Activated T-cell treated with anti-CD3 and anti-CD28 coated beads for 4 hours (primary cell): ENCODE data around the gene PSMA3.
"Not testable (repeated sequence)": the region's sequence is repeated elsewhere in the genome, so short reads cannot be mapped to it uniquely, and the experiment has no call there.

Source experiments
- DNase-seq: peaks from one replicate; pipeline ENCODE4 v3.0.0-alpha.2; 2020

Gene PSMA3

DNA sequence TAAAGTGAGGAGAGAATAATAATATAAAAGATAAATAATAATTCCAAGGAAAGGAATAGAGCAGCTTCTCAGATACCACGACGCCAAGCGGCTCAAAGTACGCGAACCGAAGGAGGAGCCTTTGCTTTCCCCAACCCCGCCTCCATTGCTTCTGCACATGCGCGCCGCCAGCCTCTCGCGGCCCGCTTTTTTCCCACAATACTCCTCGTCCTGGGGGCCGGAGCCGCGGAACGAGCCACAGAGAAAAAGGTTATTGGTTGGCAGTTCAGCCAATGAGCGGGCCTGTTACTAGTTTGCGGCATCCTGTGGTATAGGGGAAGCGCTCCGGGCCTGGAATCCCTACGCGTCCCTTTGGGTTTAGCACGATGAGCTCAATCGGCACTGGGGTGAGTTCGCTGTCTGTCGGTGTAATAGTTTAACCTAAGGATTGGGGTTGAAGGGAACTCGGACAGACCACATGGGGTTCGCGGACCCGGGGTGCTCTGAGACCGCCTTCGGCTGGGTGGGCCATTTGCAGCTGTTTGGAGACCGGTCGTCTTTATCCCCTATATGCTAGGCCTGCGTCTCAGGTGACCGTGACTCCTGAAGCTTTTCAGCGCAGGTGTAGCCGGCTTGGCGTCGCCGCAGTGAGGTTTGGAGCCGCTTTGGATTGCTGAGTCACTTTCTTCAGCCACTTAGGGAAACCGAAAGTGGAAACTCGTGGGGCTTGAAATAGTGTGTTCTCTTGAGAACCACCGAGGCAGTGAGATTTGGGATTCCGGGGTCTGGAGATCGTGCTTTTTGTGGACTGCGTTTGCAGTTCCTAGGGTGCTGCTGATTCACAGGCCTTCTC, at the start of gene PSMA3:
TSS of gene PSMA3 (plus strand) at position 288 of the 832 bp plus-strand sequence. CDS start at position 366, 78 bp downstream.
- DNase-seq = peak; percentile 96

DNA sequence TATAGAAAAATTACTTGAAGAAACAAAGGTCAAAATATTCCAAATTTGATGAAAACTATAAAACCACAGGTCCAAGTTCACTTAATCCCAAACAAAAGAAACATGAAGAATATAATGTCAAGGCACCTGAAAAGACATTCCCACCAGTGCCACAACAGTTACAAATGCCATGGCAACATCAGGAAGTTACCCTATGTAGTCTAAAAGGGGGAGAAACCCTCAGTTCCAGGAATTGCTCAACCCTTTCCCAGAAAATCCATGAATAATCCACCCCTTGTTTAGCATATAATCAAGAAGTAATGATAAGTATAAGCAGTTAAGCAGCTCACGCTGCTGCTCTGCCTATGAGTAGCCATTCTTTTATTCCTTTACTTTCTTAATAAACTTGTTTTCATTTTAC, 48.4 kb upstream of the PSMA3 start:
- DNase-seq = no peak

DNA sequence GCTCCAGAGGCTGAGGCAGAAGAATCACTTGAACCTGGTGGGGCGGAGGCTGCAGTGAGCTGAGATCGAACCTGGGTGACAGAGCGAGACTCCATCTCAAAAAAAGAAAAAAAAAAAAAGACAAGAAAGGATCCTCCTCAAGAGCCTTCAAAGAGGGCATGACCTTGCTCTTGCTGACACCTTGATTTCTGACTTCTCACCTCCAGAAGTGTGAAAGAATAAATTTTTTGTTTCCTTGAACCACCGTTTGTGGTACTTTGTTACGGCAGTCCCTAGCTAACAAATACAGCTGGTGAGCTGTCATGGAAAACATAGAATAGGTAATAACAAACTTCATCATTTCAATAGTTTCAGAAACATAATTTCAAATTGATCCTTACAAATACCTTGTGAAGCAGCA, 46.6 kb upstream of the PSMA3 start:
- no peak for DNase-seq

DNA sequence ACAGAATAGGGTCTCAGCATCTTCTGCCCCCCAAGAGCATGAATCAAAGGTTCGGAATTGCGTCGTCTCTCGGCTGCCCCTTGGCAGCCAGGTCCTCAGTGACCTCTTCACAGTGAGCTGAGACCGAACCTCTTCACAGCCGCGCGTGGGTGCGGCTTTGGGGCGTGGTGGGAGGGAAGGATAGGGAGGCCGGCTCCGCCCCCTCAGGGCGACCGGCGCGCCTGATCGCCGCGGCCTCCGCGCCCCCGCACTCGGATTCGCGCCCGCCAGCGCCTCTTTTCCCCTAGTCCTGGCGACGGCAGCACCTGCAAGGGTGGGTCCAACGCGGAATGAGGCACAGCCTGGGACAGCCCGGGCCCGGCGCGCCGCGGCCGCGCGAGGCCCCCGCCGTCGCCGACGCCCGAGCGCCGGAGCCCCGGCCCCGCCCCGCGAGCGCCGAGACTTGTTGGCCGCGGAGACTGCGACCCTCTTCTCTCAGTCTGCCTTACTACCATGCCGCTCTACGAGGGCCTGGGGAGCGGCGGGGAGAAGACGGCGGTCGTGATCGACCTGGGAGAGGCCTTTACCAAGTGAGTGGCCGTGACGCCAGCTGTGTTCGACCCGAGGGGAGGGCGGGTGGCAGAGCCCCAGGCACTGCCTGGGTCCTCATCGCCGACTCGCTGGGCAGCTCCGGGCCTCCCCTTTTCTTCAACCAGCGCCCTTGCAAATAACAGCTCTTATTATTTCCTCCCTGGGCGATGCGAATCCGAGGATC, 44.7 kb upstream of the PSMA3 start, which contains the start of gene ACTR10:
TSS of gene ACTR10 (plus strand) at position 424 of the 754 bp plus-strand sequence. CDS start at position 493, 69 bp downstream.
- peak; percentile 84 for DNase-seq

DNA sequence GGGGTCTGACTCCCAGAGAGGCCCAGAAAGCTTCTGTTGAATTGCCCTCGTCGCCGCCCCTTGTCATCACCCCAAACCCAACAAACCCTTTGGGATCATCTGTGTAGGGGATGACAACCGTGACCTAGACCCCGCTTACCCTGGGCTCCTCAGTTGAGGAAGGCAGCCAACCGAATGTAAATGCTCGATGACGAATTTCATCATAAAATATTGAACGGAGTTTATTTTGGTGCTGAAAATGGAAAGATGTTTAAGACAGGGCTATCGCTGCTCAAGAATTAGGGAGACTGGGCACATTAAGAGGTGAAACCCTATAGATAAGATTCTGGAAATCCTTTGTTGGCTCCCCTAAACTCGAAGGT, 44.2 kb upstream of the PSMA3 start:
- DNase-seq = no peak

DNA sequence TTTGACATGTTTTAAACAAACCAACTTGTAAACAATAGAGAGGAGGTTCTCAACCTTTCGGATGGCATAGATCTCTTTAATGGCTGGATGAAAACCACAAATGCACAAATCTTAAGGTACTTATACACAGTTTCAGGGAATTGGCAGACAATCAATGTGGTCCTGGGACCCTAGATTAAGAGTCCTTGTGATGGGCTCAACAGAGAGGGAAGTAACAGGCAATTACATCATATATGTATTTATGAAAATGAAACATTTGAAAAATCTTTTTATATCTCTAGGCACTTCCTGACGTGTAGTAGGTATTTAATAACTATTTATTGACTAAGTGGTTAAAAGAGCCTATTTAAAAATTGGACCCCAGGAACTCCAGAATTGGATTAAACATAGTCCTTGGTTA, 43.8 kb upstream of the PSMA3 start:
- no peak for DNase-seq

DNA sequence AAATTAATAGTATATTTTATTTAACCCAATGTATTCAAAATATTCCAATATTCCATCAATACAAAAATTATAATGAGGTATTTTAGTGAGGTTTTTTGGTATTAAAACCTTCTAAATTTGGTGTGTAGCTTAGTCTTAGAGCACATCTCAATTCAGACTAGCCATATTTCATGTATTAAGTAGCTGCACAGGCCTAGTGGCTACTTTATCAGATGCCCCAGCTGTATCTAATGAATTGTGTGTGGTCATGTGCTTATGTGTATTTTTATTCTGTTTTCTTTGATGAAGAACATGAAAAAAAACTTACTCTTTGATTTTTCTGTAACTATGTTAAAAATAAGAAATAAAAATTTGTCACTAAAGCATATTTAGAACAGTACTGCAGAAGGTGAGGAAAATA, 31.5 kb upstream of the PSMA3 start:
- no peak for DNase-seq

DNA sequence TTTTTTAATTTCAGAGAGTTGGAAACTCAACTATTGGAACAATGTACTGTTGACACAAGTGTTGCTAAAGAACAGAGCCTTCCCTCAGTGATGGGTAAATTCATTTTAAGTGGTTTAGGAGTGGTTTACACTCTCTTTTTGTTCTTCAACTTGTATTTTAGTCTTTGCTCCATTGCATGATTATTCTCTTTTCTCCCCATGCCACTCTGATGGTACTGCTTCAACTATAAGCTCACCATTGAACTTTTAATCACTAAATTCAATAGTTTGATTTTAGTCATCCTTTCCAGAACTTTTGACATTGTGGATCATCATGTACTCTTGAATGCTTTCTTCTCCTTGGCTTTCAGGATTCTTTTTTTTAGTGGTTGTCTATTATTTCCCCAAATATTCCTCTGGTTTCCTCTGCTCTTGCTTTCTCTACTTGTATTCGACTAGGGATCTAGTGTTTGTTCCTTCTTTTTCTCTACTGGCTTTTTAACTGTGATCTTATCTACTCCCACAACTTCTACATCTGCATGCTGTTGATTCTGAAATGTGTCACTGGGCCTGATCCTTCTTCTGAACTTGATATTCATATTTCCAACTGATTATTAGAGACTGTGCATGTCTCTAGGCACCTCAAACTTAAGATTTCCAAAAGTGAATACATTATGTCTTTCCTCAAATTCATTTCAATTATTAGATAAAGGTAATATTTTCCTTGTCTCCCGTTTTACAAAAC, 29.3 kb upstream of the PSMA3 start:
- DNase-seq = no peak

DNA sequence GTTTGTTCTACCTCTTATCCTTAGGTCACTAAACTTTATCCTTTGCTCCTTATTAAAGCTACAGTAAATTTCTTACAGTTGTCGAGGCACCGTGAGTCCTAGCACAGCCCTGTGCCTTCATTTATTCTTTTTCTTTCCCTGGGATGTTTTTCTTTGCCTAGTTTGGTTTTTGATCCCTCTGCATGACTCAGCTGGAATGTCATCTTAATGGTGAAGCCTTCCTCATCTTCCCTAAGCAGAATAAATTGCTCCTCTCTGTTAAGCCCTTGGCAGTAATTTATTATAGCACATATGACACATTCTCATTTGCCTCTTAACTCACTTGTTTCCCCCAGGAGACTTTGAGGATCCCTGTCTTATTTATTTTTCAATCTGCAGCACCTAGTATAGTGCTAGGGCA, 28.1 kb upstream of the PSMA3 start:
- DNase-seq = no peak

DNA sequence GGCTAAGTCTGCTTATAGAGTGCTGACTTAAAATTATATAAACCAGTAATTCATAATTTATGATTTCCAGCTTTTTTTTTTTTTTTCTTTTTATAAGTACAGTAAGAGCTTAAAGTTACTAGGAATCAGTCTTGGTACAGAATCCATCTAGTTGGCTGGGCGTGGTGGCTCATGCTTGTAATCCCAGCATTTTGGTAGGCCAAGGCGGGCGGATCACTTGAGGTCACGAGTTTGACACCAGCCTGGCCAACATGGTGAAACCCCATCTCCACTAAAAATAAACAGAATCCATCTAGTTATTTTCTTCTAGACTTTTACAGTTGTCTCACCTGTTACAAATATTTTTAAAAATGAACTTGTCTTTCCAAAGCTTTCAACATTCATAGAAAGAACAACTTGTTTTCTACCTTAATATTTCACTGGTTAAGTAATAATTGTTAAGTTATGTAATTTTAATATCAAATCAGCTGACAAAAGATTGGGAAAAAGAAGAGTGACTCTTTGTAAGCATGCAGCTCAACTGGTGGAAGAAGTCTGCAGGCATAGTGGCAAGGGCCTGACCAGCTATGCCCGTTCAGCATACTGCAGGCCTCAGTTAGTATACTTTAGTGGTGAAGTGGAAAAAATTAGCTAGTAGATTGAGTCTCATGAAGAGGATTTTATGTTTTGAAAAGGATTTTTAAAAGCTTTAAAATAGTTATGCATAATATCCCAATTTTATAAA, 17.4 kb upstream of the PSMA3 start:
- DNase-seq = no peak

DNA sequence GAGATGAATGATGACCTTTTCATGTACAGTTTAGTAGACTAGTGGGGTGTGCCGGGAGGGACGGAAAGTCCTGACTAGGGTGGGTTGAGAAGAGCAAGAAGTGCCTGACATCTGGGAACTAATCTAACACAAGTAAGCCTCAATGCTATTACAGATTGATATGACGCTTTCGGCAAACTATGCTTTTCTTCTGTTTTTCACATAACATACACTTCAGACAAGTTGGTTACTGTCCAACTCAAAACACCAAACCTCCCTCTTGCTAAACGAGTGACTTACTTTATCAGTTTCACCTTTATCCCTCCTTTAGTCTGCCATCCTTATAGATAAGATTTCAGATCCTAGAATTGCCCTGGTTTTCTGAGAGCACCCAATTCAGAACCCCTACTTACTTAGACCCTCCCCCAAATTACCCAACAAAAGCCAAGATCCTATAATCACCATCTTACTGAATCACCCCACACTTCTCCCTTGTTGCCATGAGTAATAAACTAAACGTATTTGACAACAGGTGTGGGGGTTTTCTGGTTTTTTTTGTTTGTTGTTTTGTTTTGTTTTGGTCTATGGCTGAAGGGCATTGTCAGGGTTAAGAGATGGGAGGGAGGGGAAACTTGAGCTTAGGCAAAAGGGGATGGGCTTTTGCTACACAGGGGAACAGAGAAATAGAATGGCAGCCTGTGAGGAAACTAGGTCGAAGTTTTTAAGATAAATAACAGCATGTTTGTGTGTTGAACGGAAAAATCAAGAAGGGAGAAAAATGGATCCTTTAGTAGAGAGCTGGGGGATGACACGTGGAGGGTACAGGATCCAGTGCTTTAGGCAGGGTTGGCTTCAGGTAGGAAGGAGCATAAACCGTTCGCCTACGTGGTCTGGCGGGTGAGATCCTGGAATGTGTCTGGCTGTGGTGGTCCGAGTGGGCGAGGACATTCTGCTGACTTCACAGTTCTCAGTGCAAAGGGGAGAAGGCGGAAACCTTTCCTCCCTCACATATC, 6.1 kb upstream of the PSMA3 start:
- no peak for DNase-seq

DNA sequence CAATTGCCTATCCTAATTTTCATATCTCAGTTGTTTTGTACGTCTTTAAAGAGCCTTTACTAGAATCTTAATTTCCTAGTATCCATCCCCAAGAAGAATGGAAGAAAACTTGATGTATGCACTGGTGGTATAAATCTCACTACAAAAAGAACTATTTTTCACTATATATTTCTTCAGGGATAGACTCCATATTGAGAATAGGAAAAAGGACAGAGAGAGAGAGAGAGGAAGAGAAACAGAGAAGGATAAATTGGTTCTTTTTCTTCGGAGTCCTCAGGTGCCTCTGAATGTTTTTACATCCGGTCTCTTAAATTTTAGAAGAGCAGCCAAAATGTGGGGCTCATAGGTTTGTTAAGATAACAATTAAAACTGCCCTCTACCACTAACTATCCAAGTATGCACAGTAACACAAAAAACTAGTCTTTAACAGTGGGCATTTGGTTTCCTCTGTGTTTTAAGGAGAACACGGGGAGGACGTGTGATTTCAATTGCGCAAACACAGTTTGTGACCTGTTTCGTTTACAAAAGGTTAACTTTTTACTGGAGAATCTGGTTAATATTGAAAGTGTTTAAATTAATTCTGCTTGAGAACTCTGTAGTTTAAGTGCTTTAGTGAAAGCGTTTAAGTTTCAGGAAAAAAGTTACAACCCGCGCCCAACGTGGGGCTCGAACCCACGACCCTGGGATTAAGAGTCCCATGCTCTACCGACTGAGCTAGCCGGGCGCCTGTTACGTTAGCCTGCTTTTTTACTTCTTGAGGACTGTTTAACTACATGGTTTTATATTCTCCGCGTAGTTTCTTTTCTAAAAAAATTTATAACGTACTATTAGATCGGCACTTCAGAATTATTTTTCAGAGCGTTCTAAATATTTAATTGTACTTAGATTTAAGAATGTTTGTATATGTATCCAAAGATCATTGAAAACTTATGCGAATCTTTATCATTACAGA, 5.1 kb upstream of the PSMA3 start:
- peak; percentile 87 for DNase-seq

DNA sequence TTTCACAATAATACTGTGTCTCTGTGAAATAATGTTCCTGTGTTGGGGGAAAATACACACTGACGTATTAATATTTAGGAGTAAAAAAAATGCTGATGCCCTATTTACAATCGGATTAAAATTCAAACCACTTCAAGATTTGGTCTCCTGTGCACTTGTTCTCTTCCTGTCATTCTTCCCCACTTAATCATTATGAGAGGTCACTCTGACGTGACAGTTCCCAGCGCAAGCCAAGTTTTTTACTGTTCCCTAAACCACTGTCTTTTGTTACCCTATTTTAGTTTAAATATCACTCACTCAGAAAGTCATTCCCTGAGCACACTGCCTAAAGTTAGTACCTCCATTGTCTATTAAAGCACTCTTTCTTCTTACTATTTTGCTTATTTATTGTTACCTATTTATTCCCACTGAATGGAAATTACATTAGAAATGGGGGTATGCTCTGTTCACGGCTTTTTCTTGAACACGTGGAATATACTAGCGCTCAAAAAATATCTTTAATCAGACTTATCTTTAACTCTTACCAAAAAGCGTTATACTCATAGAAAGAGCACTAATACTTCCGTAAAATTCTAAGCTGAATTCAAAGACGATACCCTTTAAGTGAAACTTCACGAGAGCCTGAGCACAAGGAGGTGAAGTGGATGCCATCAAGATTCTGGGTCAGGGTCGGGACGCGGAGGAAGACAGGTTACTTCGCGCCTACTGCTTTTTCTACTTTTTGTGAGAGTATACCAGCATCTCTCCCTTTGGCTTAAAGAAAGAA, 670 bp upstream of the PSMA3 start:
- DNase-seq = no peak

DNA sequence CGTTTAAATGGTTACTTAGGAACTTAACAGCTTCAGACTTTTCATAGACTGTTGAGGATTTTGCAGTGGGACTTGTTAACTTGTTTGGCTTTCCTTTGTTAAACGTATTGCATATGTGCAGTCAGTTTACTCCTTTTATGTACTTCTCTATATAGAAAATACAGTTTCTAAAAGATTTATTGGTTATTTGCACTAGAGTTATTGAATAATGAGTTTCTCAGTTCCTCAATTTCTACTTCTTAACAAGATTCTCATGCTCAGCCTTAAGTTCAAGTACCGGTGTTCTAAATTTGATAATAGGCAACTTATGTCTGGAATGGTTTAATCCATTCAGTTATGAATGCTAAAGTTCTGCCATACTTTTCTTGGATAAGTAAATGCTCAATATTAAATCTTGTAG, 919 bp downstream of the PSMA3 start:
- DNase-seq = no peak

DNA sequence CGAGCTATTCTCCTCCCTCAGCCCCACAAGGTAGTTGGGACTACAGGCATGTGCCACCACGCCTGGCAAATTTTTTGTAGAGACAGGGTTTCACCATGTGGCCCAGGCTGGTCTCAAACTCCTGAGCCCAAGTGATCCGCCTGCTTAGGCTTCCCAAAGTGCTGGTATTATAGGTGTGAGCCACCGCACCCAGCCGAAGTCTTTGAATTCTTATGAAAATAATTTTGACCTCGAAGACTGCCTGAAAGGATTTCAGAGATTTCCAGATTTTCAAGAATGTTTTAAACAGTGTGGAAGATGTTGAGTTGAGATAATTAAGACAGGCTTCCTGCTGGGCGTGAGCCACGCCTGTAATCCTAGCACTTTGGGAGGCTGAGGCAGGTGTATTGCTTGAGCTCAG, 5.0 kb downstream of the PSMA3 start:
- no peak for DNase-seq

DNA sequence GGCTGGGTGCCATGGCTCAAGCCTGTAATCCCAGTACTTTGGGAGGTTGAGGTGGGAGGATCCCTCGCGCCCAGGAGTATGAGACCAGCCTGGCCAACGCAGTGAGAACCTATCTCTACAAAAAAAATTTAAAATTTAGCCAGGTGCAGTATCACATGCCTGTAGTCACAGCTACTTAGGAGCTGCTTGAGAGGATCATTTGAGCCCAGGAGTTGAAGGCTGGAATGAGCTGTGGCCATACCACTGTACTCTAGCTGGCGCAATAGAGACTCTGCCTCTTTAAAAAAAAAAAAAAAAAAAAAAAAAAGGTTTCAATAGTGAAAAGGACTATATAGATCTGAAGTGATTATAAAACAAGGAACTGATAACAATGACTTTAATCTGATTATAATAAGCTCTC, 13.5 kb downstream of the PSMA3 start:
- no peak for DNase-seq

DNA sequence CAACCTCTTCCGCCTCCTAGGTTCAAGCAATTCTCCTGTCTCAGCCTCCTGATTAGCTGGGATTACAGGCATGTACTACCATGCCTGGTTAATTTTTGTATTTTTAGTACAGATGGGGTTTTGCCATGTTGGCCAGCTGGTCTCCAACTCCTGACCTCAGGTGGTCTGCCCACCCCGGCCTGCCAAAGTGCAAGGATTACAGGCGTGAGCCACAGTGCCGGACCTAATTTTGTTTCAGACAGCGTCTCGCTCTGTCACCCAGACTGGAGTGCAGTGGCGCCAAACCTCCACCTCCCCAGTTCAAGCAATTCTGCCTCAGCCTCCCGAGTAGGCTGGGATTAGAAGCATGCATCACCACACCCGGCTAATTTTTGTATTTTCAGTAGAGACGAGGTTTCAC, 17.4 kb downstream of the PSMA3 start:
- DNase-seq = not testable (repeated sequence)

DNA sequence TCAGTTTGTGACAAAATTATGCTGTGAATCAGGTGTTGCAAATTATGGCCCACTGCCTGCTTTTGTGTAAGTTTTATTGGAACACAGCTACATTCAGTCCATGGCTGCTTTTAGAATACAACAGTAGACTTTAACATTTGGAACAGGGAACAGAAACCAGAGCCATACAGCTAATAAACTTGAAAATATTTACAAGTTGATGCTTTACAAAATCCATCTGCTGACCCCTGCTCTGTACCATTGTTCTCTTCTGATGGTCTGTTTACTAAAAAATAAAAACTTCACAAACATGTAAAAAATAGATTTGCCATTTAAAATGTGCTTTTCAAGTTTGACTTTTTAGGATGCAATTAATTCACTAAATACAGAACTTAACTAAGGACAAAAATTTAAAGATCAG, 20.8 kb downstream of the PSMA3 start:
- no peak for DNase-seq

DNA sequence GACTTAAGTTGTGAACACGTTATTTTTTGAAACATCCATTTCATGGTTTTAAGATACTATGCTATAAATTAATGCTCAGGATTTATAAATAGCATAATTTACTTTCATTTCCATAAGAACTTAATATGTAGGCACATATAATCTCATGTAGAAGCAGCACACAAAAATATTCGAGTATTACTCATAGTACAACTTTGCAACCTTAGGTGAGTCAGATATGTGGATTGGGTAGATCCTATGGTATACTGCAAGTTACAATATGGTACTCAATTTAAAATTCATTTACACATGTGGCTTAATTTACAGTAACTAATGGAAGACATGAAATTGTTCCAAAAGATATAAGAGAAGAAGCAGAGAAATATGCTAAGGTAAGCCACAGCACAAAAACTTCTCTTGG, 26.0 kb downstream of the PSMA3 start:
- no peak for DNase-seq
